ENCODE measurements around the gene TNKS1BP1. TPM values are rescaled to one million over a fixed set of nuclear protein-coding genes. Genes with fewer than 3 reads are reported as not detected.

The TNKS1BP1 gene
- total and polyA plus RNA-seq, 8 donors = 59.4 to 238 (median 119) TPM

- no peaks in the 10 kb centered on the region for H3K27me3 ChIP-seq
- peaks cover 47 to 75% (median 74%) of the 10 kb centered on the region in 4 donors for H3K36me3 ChIP-seq
- TF ChIP-seq POLR2AphosphoS5 (IDR thresholded peaks at IDR 0.05) = peak; percentile 27 to 47 (median 29)
- TF ChIP-seq CTCF (IDR thresholded peaks at IDR 0.05) = no peak
- peak overlapping the region in 2 of 4 donors; percentile 1 to 40 for H3K4me3 ChIP-seq
- no peaks in the 10 kb centered on the region for H3K9me3 ChIP-seq
- 35 to 49% (median 42%) methylated on average over 2 of the region's 2 CpGs for WGBS, 5 donors
- intact Hi-C loops (cut with DNase I; ENCODE audit: low total_unique reads) = no loop called here
- peak overlapping the region; percentile 4 to 96 (median 62) for H3K27ac ChIP-seq
- H3K4me1 ChIP-seq = peaks cover 75 to 99% (median 88%) of the 10 kb centered on the region in 4 donors
- DNase-seq = peak; percentile 48 to 82
These were observed 6.6 kb downstream of the TNKS1BP1 start for GRCh38 chr11:57318178-57318577.

GRCh38 chr11:57316017-57316416 is 8.7 kb downstream of the TNKS1BP1 start:
- no peak for DNase-seq
- intact Hi-C loops (cut with DNase I; ENCODE audit: low total_unique reads) = no loop called here
- TF ChIP-seq POLR2AphosphoS5 (IDR thresholded peaks at IDR 0.05) (no peak), CTCF (IDR thresholded peaks at IDR 0.05) (no peak), POLR2A (IDR thresholded peaks at IDR 0.05) (no peak), EP300 (IDR thresholded peaks at IDR 0.05) (no peak)
- H3K4me1 ChIP-seq = peaks cover 81 to 100% (median 90%) of the 10 kb centered on the region in 4 donors
- 52 to 62% (median 58%) methylated on average over 3 of the region's 3 CpGs for whole genome bisulfite sequencing, 5 donors
- H3K27me3 ChIP-seq = no peaks in the 10 kb centered on the region
- peak overlapping the region; percentile 22 to 96 (median 62) for H3K27ac ChIP-seq
- no peaks in the 10 kb centered on the region for H3K9me3 ChIP-seq
- H3K36me3 ChIP-seq = peaks cover 56 to 87% (median 85%) of the 10 kb centered on the region in 4 donors
- H3K4me3 ChIP-seq = no peak overlapping the region

GRCh38 chr11:57315491-57315890 is 9.3 kb downstream of the TNKS1BP1 start:
- WGBS, 5 donors = 14 to 24% (median 16%) methylated on average over 8 of the region's 8 CpGs
- intact Hi-C loops (cut with DNase I; ENCODE audit: low total_unique reads) = no loop called here
- H3K27ac ChIP-seq = peak overlapping the region; percentile 22 to 96 (median 62)
- peak in 1 of 2 donors; percentile 63 for DNase-seq
- H3K9me3 ChIP-seq = no peaks in the 10 kb centered on the region
- peaks cover 55 to 84% (median 83%) of the 10 kb centered on the region in 4 donors for H3K36me3 ChIP-seq
- H3K4me3 ChIP-seq = no peak overlapping the region
- TF ChIP-seq EP300 (IDR thresholded peaks at IDR 0.05) (no peak), POLR2AphosphoS5 (IDR thresholded peaks at IDR 0.05) (no peak)
- peaks cover 81 to 100% (median 90%) of the 10 kb centered on the region in 4 donors for H3K4me1 ChIP-seq
- no peaks in the 10 kb centered on the region for H3K27me3 ChIP-seq

- 73 to 82% (median 78%) methylated on average over 15 of the region's 15 CpGs for WGBS, 5 donors
- TF ChIP-seq POLR2A (IDR thresholded peaks at IDR 0.05) = no peak
- TF ChIP-seq EP300 (IDR thresholded peaks at IDR 0.05) = no peak
- TF ChIP-seq POLR2AphosphoS5 (IDR thresholded peaks at IDR 0.05) = no peak
- no peak for TF ChIP-seq CTCF (IDR thresholded peaks at IDR 0.05)
- Histone ChIP-seq H3K9me3 (no peaks in the 10 kb centered on the region), H3K27ac (peak overlapping the region in 4 of 5 donors; percentile 9 to 94 (median 90)), H3K27me3 (no peaks in the 10 kb centered on the region), H3K4me3 (no peak overlapping the region), H3K36me3 (peaks cover 62 to 84% (median 81%) of the 10 kb centered on the region in 4 donors), H3K4me1 (peaks cover 81 to 100% (median 92%) of the 10 kb centered on the region in 4 donors)
- intact Hi-C loops (cut with DNase I; ENCODE audit: low total_unique reads) = no loop called here
- no peak for DNase-seq
These were observed 10.4 kb downstream of the TNKS1BP1 start for GRCh38 chr11:57314221-57314973.

GRCh38 chr11:57313788-57314135 is 11.0 kb downstream of the TNKS1BP1 start:
- H3K36me3 ChIP-seq = peaks cover 68 to 84% (median 82%) of the 10 kb centered on the region in 4 donors

More at GRCh38 chr11:57313788-57314135, 11.0 kb downstream of the TNKS1BP1 start:
- DNase-seq = no peak
- peak overlapping the region; percentile 84 to 95 (median 90) for H3K27ac ChIP-seq
- TF ChIP-seq EP300 (IDR thresholded peaks at IDR 0.05) = no peak
- no peak for TF ChIP-seq POLR2A (IDR thresholded peaks at IDR 0.05)
- H3K4me1 ChIP-seq = peaks cover 82 to 100% (median 94%) of the 10 kb centered on the region in 4 donors
- WGBS, 5 donors = 68 to 75% (median 72%) methylated on average over 8 of the region's 8 CpGs
- H3K9me3 ChIP-seq = no peaks in the 10 kb centered on the region
- no peak overlapping the region for H3K4me3 ChIP-seq
- intact Hi-C loops (cut with DNase I; ENCODE audit: low total_unique reads) = no loop called here
- no peaks in the 10 kb centered on the region for H3K27me3 ChIP-seq
